HCEC 1CT (cell line): ENCODE measurements around the gene TMEM132A.

Source experiments
- DNase-seq: peaks from one replicate; pipeline ENCODE4 v3.0.0-alpha.2; 2017

The TMEM132A gene

GRCh38 chr11:60939301-60939700 lies 15.0 kb downstream of the TMEM132A start:
- DNase-seq: no peak

DNA sequence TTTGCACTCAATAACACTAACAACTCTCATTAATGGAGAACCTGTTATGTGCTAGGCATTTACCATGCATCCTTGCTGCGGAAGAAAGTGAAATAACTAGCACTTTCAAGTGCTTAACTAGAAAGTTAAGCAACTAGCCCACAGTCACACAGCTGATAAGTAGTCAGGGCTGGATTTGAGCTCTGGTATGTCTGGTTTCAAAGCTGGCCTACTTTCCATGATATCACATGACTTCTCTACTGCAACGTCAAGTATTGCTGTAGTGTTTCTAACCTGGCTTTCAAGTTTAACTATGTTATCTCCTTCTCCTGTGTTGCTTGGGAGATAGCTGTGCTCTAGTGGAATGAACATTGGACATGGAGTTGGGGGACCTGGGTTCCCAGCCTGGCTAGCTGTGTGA lies 15.6 kb downstream of the TMEM132A start:
- DNase-seq: no peak

DNA sequence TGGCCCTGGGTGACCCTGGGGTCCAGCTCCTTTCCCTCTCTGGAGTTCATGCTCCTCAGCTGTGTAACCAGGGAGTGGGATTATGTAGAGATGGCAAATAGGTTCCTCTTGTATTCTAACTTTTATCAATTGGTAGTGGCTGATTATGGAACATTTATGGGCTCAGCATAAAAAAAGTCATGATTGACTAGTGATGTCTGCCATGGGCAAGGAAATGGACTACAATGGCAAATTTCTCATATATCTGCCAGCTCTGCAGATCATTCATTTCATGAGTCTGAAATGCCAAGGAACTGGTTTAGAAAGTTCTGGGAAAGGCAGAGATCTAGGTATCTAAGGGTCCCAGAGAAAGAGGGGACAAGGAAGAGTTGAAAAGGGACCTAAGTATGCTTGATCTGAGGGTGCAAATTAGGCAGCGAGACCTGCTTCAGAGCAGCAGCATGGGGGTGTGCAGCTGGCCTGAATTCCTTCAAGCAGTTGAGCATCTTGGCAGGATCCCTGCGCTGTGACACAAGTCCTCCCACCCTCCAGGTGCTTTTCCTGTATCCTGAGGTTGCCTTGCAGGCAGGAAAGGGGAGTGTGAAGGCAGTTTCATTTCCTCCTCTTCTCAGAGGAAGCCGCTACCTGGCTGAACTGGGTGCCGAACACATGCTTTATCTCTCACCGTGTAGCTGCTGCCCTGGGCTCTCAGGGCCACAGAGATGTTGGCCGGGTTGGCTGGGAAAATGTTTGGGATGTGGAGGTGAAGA lies 17.3 kb downstream of the TMEM132A start:
- DNase-seq: no peak

DNA sequence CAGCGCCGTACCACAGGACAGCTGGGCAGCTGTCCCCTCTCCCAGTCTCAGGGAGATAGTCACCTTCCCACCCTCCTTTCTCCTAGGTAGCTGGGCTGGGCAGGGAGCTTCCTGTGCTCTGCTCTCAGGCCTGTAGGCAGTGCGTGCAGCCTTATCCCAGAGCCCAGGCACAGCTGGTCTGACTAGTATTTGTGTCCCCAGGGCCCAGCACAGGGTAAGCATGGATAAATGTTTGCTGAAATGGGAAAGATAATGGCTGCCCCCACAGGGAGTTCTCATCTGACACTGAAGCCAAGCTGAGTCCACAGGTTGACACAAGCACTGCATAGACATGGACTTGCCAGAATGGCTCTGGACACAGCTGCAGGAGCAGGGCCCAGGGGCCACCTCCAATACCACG lies 18.0 kb downstream of the TMEM132A start:
- no peak for DNase-seq

DNA sequence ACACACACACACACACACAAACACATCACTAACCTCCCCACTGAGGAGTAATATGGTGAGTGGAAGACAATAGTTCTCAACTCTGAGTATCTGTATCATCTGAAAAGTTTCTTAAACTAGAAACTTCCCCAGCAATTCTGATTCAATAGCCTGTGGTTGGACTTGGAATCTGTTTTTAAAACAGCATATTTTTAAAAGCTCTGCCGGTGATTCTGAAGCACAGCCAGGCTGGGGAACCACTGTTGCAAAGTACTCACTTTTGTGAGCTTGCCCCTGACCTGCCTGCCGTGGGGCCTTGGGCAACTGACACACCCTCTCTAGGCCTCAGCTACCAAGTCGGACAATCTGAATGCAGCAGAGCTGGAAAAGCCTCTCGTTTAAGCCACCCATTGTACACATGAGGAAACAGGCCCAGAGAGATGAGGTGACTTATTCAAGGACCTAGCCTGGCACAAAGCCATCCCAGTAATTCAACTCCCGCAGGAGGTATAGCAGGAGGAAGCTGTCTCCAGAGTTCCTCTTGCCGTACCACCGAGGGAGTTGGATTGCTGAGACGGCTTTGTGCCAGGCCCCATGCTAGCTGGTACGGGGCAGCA lies 18.8 kb downstream of the TMEM132A start:
- no peak for DNase-seq

GRCh38 chr11:60944490-60945294 lies 20.4 kb downstream of the TMEM132A start:
- no peak for DNase-seq

GRCh38 chr11:60945295-60945667 lies 21.0 kb downstream of the TMEM132A start:
- DNase-seq: no peak

GRCh38 chr11:60946601-60947264 lies 22.5 kb downstream of the TMEM132A start:
- no peak for DNase-seq

DNA sequence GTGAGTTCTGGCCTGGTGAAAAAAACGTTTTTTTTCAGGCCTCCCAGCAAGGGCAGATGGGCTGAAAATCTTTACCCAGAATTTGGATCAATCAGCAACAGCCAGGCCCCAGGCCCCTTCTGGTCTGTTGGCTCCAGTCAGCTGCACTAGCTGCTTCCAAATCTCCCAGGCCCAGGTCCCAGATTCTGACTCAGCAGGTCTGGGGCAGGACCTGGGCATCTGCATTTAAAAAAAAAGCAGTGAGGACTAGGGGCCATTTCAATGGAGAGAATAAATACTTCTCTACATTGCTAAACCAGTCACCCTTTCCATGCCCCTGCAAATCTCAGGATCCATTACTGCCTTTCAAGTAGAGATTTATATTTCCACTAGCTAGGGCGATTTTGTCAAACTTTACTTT lies 23.4 kb downstream of the TMEM132A start:
- DNase-seq: no peak

DNA sequence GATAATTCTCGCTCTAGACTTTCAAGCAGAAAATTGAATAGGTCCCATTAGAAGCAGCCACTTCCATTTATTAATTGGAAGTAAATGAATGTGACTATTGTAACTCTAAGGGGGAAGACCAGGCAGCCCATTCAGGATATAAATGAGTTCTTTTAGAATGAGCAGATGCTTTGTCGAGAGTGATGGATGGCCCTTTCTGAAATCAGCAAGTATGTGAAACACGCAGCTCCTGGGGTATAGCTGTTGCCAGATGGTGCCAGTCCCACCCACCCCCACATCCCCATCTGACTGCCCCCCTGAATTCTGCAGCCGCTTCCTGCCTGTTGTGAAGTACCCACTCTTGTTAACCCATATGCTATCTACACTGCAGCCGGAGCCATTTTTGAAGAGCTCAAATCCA lies 24.0 kb downstream of the TMEM132A start:
- DNase-seq: no peak

- DNase-seq: no peak
Measured at GRCh38 chr11:60950024-60950423, 25.8 kb downstream of the TMEM132A start.

- no peak for DNase-seq
Measured at GRCh38 chr11:60950933-60951605, 26.8 kb downstream of the TMEM132A start.

DNA sequence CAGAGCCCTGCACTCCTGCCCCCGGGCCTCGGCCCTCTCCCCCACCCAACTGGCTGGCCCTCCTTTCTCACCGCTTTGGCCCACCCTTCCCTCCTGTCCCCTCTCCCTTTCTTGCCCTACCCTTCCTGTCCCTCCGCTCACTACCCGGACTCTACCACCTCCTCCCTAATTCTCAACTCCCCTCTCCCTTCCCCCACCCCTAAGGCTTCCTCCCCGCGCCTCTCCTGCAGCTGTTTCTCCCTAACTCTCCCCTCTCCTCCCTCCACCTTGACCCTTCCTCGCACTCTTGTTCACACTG lies 27.3 kb downstream of the TMEM132A start:
- no peak for DNase-seq

GRCh38 chr11:60951904-60952741 lies 27.9 kb downstream of the TMEM132A start, which contains the start of gene SLC15A3:
TSS of gene SLC15A3 (minus strand) at chr11:60952176. CDS start at chr11:60951551, 625 bp downstream.
- DNase-seq: peak; percentile 43

GRCh38 chr11:60952742-60953170 lies 28.5 kb downstream of the TMEM132A start:
- DNase-seq: no peak

- DNase-seq: no peak
Measured at GRCh38 chr11:60953781-60954180, 29.5 kb downstream of the TMEM132A start.

DNA sequence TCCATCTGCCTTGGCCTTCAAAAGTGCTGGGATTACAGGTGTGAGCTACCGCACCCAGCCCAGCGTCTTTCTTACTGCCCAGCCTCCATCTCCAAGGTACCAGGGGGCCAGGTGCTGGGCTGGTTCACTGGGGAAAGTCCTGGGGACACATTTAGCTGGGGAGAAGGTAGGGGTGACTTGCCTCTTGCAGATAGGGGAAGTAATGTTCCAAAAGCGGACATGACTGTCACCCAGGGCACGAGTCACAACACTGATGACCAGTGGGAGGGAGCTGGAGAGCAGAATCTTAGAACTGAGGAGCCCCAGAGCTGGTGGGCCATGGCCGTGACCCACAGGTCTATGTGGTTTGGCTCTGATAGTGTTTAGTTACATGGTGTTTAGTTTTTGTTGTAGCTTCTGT lies 30.2 kb downstream of the TMEM132A start:
- DNase-seq: no peak

DNA sequence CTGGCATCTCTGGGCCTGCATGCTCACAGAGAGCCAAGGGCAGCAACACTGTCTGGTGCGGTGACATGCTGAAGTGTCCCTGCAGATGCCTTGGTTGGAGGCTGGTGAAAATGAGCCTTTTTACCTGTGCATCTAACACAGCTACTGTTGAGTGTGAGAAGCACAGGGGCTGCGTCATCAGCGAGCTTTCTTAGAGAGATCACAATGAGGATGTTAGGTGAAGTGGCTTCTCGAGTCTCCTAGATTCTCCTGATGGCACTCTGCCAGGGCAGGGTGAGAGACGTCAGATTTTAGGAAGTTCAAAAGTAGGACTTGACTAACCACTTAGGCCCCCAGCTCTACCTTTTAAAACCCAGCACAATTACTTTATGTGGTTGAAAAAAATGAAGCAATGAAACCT lies 31.3 kb downstream of the TMEM132A start:
- no peak for DNase-seq

DNA sequence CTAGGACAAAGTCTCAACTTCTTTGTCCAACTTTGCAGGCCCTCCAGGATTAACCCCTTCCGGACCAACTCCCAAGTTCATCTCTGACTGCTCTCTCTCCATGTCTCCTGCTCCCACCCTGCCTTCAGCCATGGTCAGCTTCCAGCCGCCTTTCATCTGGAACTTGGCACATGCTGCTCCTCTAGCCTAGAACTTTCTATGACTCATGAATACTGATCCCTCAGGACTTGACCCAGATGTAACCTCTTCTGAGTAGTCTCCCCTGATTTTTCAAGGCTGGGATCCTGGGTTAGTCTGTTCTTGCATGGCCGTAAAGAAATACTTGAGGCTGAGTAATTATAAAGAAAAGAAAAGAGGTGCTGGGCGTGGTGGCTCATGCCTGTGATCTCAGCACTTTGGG lies 32.9 kb downstream of the TMEM132A start:
- peak; percentile 72 for DNase-seq

GRCh38 chr11:60959431-60959830 lies 35.2 kb downstream of the TMEM132A start:
- no peak for DNase-seq

DNA sequence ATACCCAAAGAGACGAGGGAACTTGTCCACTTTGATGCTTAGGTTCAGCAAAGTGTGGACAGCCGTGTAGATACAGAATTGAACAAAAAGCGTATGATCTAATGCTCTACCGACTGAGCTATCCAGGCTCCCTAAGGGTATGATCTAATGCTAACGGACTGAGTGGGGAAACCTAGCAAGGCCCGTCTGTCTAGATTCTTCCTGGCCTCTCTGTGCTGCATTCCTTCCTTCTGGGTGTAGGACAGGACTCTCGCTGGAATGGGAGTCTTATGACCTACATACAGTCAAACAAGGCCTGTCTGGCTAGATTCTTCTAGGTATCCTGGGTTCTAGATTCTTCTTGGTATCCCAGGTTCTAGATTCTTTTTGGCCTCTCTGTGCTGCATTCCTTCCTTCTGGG lies 36.1 kb downstream of the TMEM132A start:
- no peak for DNase-seq

DNA sequence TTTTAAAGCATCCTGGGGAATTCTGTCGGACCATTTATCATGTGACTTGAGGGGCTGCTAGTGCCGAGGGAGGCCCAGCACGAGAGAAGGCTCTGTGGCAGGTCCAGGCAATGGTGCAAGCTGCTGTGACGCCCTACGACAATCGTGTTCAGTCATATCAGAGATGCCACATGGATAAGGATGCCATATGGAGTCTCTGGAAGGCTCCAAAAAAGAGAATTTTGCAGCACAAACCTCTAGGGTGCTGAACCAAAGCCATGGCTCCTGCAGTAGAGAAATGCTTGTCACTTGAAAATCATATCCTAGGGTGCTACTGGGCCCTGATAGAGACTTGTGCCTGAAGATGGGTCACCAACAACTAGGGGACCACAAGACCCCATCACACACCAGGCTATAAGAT lies 40.5 kb downstream of the TMEM132A start:
- DNase-seq: no peak
